Measurements from ENCODE around the gene NCEH1.
A peak's percentile ranks its signal among the peaks of the same experiment; 100 is the strongest.
"Not testable (repeated sequence)": the region's sequence is repeated elsewhere in the genome, so short reads cannot be mapped to it uniquely, and the experiment has no call there.

Gene NCEH1

GRCh38 chr3:172710664-172711453 is at the start of gene NCEH1:
NCEH1 (minus strand) TSS chr3:172711067; CDS start chr3:172710984, 83 bp downstream.
- peak within 1 kb of the TSS; percentile 82 for H3K4me3 ChIP-seq (ENCODE audit: low read length)
- no peak for TF ChIP-seq ZNF274 (IDR thresholded peaks at IDR 0.05; ENCODE audit: low read depth, low read length)

- H3K4me3 ChIP-seq (ENCODE audit: low read length), result not testable (repeated sequence)
Measured at GRCh38 chr3:172760416-172760815, 49.5 kb upstream of the NCEH1 start.

GRCh38 chr3:172753125-172753524 is 42.3 kb upstream of the NCEH1 start:
- H3K4me3 ChIP-seq (ENCODE audit: low read length), result no peak overlapping the region
- no peak for TF ChIP-seq ZNF274 (IDR thresholded peaks at IDR 0.05; ENCODE audit: low read depth, low read length)

GRCh38 chr3:172752651-172753050 is 41.8 kb upstream of the NCEH1 start:
- TF ChIP-seq ZNF274 (IDR thresholded peaks at IDR 0.05; ENCODE audit: low read depth, low read length), result no peak
- peak overlapping the region; percentile 88; the same call in 1 of the 2 replicates for H3K4me3 ChIP-seq (ENCODE audit: low read length)

GRCh38 chr3:172751175-172751704 is 40.4 kb upstream of the NCEH1 start:
- H3K4me3 ChIP-seq (ENCODE audit: low read length), result peak overlapping the region; percentile 88
- TF ChIP-seq ZNF274 (IDR thresholded peaks at IDR 0.05; ENCODE audit: low read depth, low read length), result no peak

- peak within 1 kb of the TSS; percentile 88 for H3K4me3 ChIP-seq (ENCODE audit: low read length)
- TF ChIP-seq ZNF274 (IDR thresholded peaks at IDR 0.05; ENCODE audit: low read depth, low read length), result no peak
Measured at GRCh38 chr3:172750368-172751174, 39.7 kb upstream of the NCEH1 start, which contains the start of gene ECT2. ECT2 (plus strand) TSS chr3:172750726; CDS start chr3:172754531, 3,805 bp downstream.

GRCh38 chr3:172750069-172750367 is 39.2 kb upstream of the NCEH1 start:
- TF ChIP-seq ZNF274 (IDR thresholded peaks at IDR 0.05; ENCODE audit: low read depth, low read length), result no peak
- H3K4me3 ChIP-seq (ENCODE audit: low read length), result peak overlapping the region; percentile 80

- H3K4me3 ChIP-seq (ENCODE audit: low read length), result no peak overlapping the region
Measured at GRCh38 chr3:172749230-172749965, 38.5 kb upstream of the NCEH1 start.

GRCh38 chr3:172746475-172746874 is 35.6 kb upstream of the NCEH1 start:
- TF ChIP-seq ZNF274 (IDR thresholded peaks at IDR 0.05; ENCODE audit: low read depth, low read length), result no peak
- no peak overlapping the region for H3K4me3 ChIP-seq (ENCODE audit: low read length)

More at GRCh38 chr3:172749230-172749965, 38.5 kb upstream of the NCEH1 start:
- no peak for TF ChIP-seq ZNF274 (IDR thresholded peaks at IDR 0.05; ENCODE audit: low read depth, low read length)

GRCh38 chr3:172739462-172739861 is 28.6 kb upstream of the NCEH1 start:
- TF ChIP-seq ZNF274 (IDR thresholded peaks at IDR 0.05; ENCODE audit: low read depth, low read length), result no peak
- no peak overlapping the region for H3K4me3 ChIP-seq (ENCODE audit: low read length)

- no peak for TF ChIP-seq ZNF274 (IDR thresholded peaks at IDR 0.05; ENCODE audit: low read depth, low read length)
- H3K4me3 ChIP-seq (ENCODE audit: low read length), result no peak overlapping the region
Measured at GRCh38 chr3:172735014-172735413, 24.1 kb upstream of the NCEH1 start.

- no peak for TF ChIP-seq ZNF274 (IDR thresholded peaks at IDR 0.05; ENCODE audit: low read depth, low read length)
- no peak overlapping the region for H3K4me3 ChIP-seq (ENCODE audit: low read length)
Measured at GRCh38 chr3:172726380-172726779, 15.5 kb upstream of the NCEH1 start.

- not testable (repeated sequence) for H3K4me3 ChIP-seq (ENCODE audit: low read length)
Measured at GRCh38 chr3:172722536-172723040, 11.7 kb upstream of the NCEH1 start.

- TF ChIP-seq ZNF274 (IDR thresholded peaks at IDR 0.05; ENCODE audit: low read depth, low read length), result no peak
- no peak overlapping the region for H3K4me3 ChIP-seq (ENCODE audit: low read length)
Measured at GRCh38 chr3:172717493-172718088, 6.7 kb upstream of the NCEH1 start.

Measured in GM08714 (cell line).